EL (cell line): Measurements from ENCODE around the gene FBP2.
"Not testable (repeated sequence)": the region's sequence is repeated elsewhere in the genome, so short reads cannot be mapped to it uniquely, and the experiment has no call there.

ENCODE experiments used
- DNase-seq: peaks from one replicate; pipeline ENCODE4 v3.0.0-alpha.2; 2016

Gene FBP2

GRCh38 chr9:94603259-94604160 lies 9.9 kb upstream of the FBP2 start:
- peak; percentile 75 for DNase-seq

GRCh38 chr9:94602666-94603065 lies 9.0 kb upstream of the FBP2 start:
- DNase-seq: no peak

GRCh38 chr9:94600715-94601114 lies 7.1 kb upstream of the FBP2 start:
- DNase-seq: no peak

- no peak for DNase-seq
Observed at GRCh38 chr9:94600258-94600657, 6.6 kb upstream of the FBP2 start.

- no peak for DNase-seq
Observed at GRCh38 chr9:94599102-94599501, 5.5 kb upstream of the FBP2 start.

GRCh38 chr9:94592683-94593082 lies 941 bp downstream of the FBP2 start:
- not testable (repeated sequence) for DNase-seq

- DNase-seq: no peak
Observed at GRCh38 chr9:94591876-94592275, 1.7 kb downstream of the FBP2 start.

- not testable (repeated sequence) for DNase-seq
Observed at GRCh38 chr9:94591046-94591545, 2.5 kb downstream of the FBP2 start.

- no peak for DNase-seq
Observed at GRCh38 chr9:94588681-94589080, 4.9 kb downstream of the FBP2 start.

- DNase-seq: peak; percentile 12
Observed at GRCh38 chr9:94586814-94587213, 6.8 kb downstream of the FBP2 start.

GRCh38 chr9:94586316-94586715 lies 7.3 kb downstream of the FBP2 start:
- DNase-seq: no peak

GRCh38 chr9:94584555-94584954 lies 9.1 kb downstream of the FBP2 start:
- DNase-seq: no peak

GRCh38 chr9:94581728-94582127 lies 11.9 kb downstream of the FBP2 start:
- no peak for DNase-seq

GRCh38 chr9:94577571-94577970 lies 16.1 kb downstream of the FBP2 start:
- no peak for DNase-seq

GRCh38 chr9:94577036-94577435 lies 16.6 kb downstream of the FBP2 start:
- DNase-seq: no peak

- DNase-seq: no peak
Observed at GRCh38 chr9:94576131-94576530, 17.5 kb downstream of the FBP2 start.

- DNase-seq: no peak
Observed at GRCh38 chr9:94568972-94569712, 24.5 kb downstream of the FBP2 start.

GRCh38 chr9:94568250-94568889 lies 25.3 kb downstream of the FBP2 start:
- no peak for DNase-seq

- DNase-seq: no peak
Observed at GRCh38 chr9:94567271-94567670, 26.4 kb downstream of the FBP2 start.

- DNase-seq: no peak
Observed at GRCh38 chr9:94566550-94566949, 27.1 kb downstream of the FBP2 start.

GRCh38 chr9:94564279-94564678 lies 29.3 kb downstream of the FBP2 start:
- DNase-seq: not testable (repeated sequence)

- no peak for DNase-seq
Observed at GRCh38 chr9:94563548-94563947, 30.1 kb downstream of the FBP2 start.

GRCh38 chr9:94560237-94560636 lies 33.4 kb downstream of the FBP2 start:
- no peak for DNase-seq
